ENCODE data around the gene LMF1.

GRCh38 chr16:878886-879285 is 91.9 kb downstream of the LMF1 start:
- TF ChIP-seq CTCF (IDR thresholded peaks at IDR 0.05), result no peak
- no peak for TF ChIP-seq POLR2A (IDR thresholded peaks at IDR 0.05)
